HepG2 (cell line): Measurements from ENCODE around the gene SIAH2. TPM values are rescaled to one million over a fixed set of nuclear protein-coding genes. Genes with fewer than 3 reads are reported as not detected.

Source experiments
- FOXC1 ChIP-seq: sonication (generic); formaldehyde crosslinking; IDR thresholded peaks from 2 replicates; pipeline ENCODE4 v1.8.0; 2022; ENCODE audit warnings: mild to moderate bottlenecking, missing genetic modification reagents, borderline replicate concordance
- FOXP4 ChIP-seq: sonication (generic); formaldehyde crosslinking; IDR thresholded peaks from 2 replicates; pipeline ENCODE4 v1.4.0; 2020; ENCODE audit warnings: missing genetic modification reagents
- HINFP ChIP-seq: sonication (generic); formaldehyde crosslinking; IDR thresholded peaks from 2 replicates; pipeline ENCODE4 v1.4.0; 2020; ENCODE audit warnings: low read depth, mild to moderate bottlenecking, missing genetic modification reagents
- KAT8 ChIP-seq: IDR thresholded peaks from 2 replicates; pipeline ENCODE4 v1.6.1; 2016; ENCODE audit warnings: missing genetic modification reagents, missing compliant biosample characterization
- LRRFIP1 ChIP-seq: sonication (generic); formaldehyde crosslinking; conservative IDR thresholded peaks from 2 replicates; pipeline ENCODE4 v1.4.0; 2020; ENCODE audit warnings: missing genetic modification reagents
- MXD1 ChIP-seq: sonication (generic); formaldehyde crosslinking; IDR thresholded peaks from 2 replicates; pipeline ENCODE4 v1.4.0; 2020; ENCODE audit warnings: mild to moderate bottlenecking, missing genetic modification reagents
- NFE2 ChIP-seq: sonication (generic); formaldehyde crosslinking; IDR thresholded peaks from 2 replicates; pipeline ENCODE4 v1.4.0; 2020; ENCODE audit warnings: missing genetic modification reagents
- NFRKB ChIP-seq: fragments of 450-650 bp; IDR thresholded peaks from 2 replicates; pipeline ENCODE4 v1.6.1; 2017
- RBAK ChIP-seq: sonication (generic); formaldehyde crosslinking; IDR thresholded peaks from 2 replicates; pipeline ENCODE4 v1.5.1; 2020; ENCODE audit warnings: mild to moderate bottlenecking, missing genetic modification reagents
- ZNF136 ChIP-seq: sonication (generic); formaldehyde crosslinking; IDR thresholded peaks from 2 replicates; pipeline ENCODE4 v1.8.1; 2022; ENCODE audit warnings: low read depth, mild to moderate bottlenecking, moderate library complexity, missing genetic modification reagents
- ZNF510 ChIP-seq: sonication (generic); formaldehyde crosslinking; IDR thresholded peaks from 2 replicates; pipeline ENCODE4 v1.4.0; 2020; ENCODE audit warnings: low read depth, mild to moderate bottlenecking, missing genetic modification reagents
- ZNF615 ChIP-seq: sonication (generic); formaldehyde crosslinking; IDR thresholded peaks from 2 replicates; pipeline ENCODE4 v1.5.0; 2020; ENCODE audit warnings: mild to moderate bottlenecking, missing genetic modification reagents, borderline replicate concordance
- ZNF773 ChIP-seq: sonication (generic); formaldehyde crosslinking; IDR thresholded peaks from 2 replicates; pipeline ENCODE4 v1.4.0; 2020; ENCODE audit warnings: missing genetic modification reagents, borderline replicate concordance
- polyA plus RNA-seq, 8 experiments: library from polyadenylated mRNA; depleted of rRNA in 3 of 8; stranded (reverse) in 7 of 8; unstranded in 1 of 8; fragments of >200 nt; fragmentation: Illumina TruSeq in 4 of 8; extraction: Trizol in 4 of 8; gene quantifications; 2 replicates each; pipeline versions ENCODE4 v1.2.1 to v1.2.3, GENCODE V29; 2011 to 2016; ENCODE audit warnings: low read depth in 4 of 8, missing spikeins in 1 of 8, mixed read lengths in 1 of 8; ENCODE audit not compliant: insufficient read depth in 1 of 8
- total RNA-seq, 5 experiments: library from RNA; depleted of rRNA; stranded (reverse); fragments of >200 nt; fragmentation: Illumina TruSeq; extraction: Trizol; gene quantifications; 2 replicates each; pipeline ENCODE4 v1.2.3, GENCODE V29; 2016; ENCODE audit warnings: low read depth in 1 of 5
- TF ChIP-seq, protein P1 (sequence below), 2 experiments: sonication (generic) in 1 of 2; formaldehyde crosslinking in 1 of 2; IDR thresholded peaks; 2 replicates each; pipeline versions ENCODE4 v1.4.0 to v1.6.1; 2018 to 2020; ENCODE audit warnings: missing genetic modification reagents in 2 of 2, borderline replicate concordance in 1 of 2, low read depth in 1 of 2, mild to moderate bottlenecking in 1 of 2, missing biosample characterization in 1 of 2
- TF ChIP-seq, protein P2 (sequence below): sonication (generic); formaldehyde crosslinking; IDR thresholded peaks from 2 replicates; pipeline ENCODE4 v1.4.0; 2020; ENCODE audit warnings: missing genetic modification reagents, borderline replicate concordance
- TF ChIP-seq, protein P3 (sequence below): sonication (generic); formaldehyde crosslinking; IDR thresholded peaks from 2 replicates; pipeline ENCODE4 v1.5.0; 2020; ENCODE audit warnings: missing genetic modification reagents

The SIAH2 gene
- total and polyA plus RNA-seq, 2 of the 13 experiments (the other 11 are each of a cell fraction or from before 2014, with no cell fraction given): 71.8 to 117 TPM

- TF ChIP-seq LRRFIP1 (CRISPR knock-in tag): no peak
- TF ChIP-seq NFRKB: no peak
- no peak for TF ChIP-seq ZNF773
- 0 out of 2 replicates have a peak, but pooled peaks have one; percentile 49 for TF ChIP-seq HINFP (CRISPR knock-in tag)
- TF ChIP-seq ZNF510: no peak
- TF ChIP-seq MXD1 (CRISPR knock-in tag): no peak
- TF ChIP-seq, protein P1, sequence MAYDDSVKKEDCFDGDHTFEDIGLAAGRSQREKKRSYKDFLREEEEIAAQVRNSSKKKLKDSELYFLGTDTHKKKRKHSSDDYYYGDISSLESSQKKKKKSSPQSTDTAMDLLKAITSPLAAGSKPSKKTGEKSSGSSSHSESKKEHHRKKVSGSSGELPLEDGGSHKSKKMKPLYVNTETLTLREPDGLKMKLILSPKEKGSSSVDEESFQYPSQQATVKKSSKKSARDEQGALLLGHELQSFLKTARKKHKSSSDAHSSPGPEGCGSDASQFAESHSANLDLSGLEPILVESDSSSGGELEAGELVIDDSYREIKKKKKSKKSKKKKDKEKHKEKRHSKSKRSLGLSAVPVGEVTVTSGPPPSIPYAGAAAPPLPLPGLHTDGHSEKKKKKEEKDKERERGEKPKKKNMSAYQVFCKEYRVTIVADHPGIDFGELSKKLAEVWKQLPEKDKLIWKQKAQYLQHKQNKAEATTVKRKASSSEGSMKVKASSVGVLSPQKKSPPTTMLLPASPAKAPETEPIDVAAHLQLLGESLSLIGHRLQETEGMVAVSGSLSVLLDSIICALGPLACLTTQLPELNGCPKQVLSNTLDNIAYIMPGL (CRISPR knock-in tag; IDR thresholded peaks at IDR 0.05; ENCODE audit: borderline replicate concordance in 1 of 2, low read depth in 1 of 2): peak in 1 of 2 experiments; percentile 31; a peak in 1 of 4 replicates
- no peak for TF ChIP-seq ZNF136 (CRISPR knock-in tag)
- no peak for TF ChIP-seq NFE2 (CRISPR knock-in tag)
- TF ChIP-seq, protein P2, sequence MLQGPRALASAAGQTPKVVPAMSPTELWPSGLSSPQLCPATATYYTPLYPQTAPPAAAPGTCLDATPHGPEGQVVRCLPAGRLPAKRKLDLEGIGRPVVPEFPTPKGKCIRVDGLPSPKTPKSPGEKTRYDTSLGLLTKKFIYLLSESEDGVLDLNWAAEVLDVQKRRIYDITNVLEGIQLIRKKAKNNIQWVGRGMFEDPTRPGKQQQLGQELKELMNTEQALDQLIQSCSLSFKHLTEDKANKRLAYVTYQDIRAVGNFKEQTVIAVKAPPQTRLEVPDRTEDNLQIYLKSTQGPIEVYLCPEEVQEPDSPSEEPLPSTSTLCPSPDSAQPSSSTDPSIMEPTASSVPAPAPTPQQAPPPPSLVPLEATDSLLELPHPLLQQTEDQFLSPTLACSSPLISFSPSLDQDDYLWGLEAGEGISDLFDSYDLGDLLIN (CRISPR knock-in tag): no peak
- TF ChIP-seq RBAK (CRISPR knock-in tag): no peak
- TF ChIP-seq KAT8 (CRISPR knock-in tag): no peak; the same call in 1 of the 2 replicates
- no peak for TF ChIP-seq ZNF615 (CRISPR knock-in tag)
- no peak for TF ChIP-seq FOXP4 (CRISPR knock-in tag)
- TF ChIP-seq, protein P3, sequence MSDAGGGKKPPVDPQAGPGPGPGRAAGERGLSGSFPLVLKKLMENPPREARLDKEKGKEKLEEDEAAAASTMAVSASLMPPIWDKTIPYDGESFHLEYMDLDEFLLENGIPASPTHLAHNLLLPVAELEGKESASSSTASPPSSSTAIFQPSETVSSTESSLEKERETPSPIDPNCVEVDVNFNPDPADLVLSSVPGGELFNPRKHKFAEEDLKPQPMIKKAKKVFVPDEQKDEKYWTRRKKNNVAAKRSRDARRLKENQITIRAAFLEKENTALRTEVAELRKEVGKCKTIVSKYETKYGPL (CRISPR knock-in tag): no peak
- TF ChIP-seq FOXC1: no peak
These were observed 24.9 kb downstream of the SIAH2 start (continued) for GRCh38 chr3:150737874-150738679.
